HK-2 (cell line): ENCODE measurements around the gene PRSS50.

Experiments used
- DNase-seq: peaks from one replicate; pipeline ENCODE4 v3.0.0-alpha.2; 2018; ENCODE audit not compliant: unreplicated experiment

The PRSS50 gene

GRCh38 chr3:46670000-46670890, 47.4 kb downstream of the PRSS50 start:
- no peak for DNase-seq

GRCh38 chr3:46669191-46669999, 48.3 kb downstream of the PRSS50 start:
- no peak for DNase-seq

- no peak for DNase-seq
Measured at GRCh38 chr3:46668591-46668990, 49.1 kb downstream of the PRSS50 start.

GRCh38 chr3:46668116-46668515, 49.6 kb downstream of the PRSS50 start:
- no peak for DNase-seq

GRCh38 chr3:46667657-46668056, 50.0 kb downstream of the PRSS50 start:
- no peak for DNase-seq

GRCh38 chr3:46667061-46667621, 50.5 kb downstream of the PRSS50 start:
- no peak for DNase-seq

- no peak for DNase-seq
Measured at GRCh38 chr3:46666453-46666845, 51.2 kb downstream of the PRSS50 start.

- DNase-seq: no peak
Measured at GRCh38 chr3:46665763-46666452, 51.8 kb downstream of the PRSS50 start.

GRCh38 chr3:46664971-46665762, 52.5 kb downstream of the PRSS50 start:
- no peak for DNase-seq

GRCh38 chr3:46664188-46664970, 53.3 kb downstream of the PRSS50 start:
- DNase-seq: no peak

- DNase-seq: no peak
Measured at GRCh38 chr3:46663591-46664135, 54.0 kb downstream of the PRSS50 start.

- no peak for DNase-seq
Measured at GRCh38 chr3:46662771-46663551, 54.7 kb downstream of the PRSS50 start.
